Esophagus squamous epithelium (tissue), 4 donors: ENCODE results near the gene ALDH3A1.

Experiments
- CTCF ChIP-seq, 6 experiments: fragments of 450-650 bp in 4 of 6; fragments of 200-600 bp in 2 of 6; sonication (generic) in 2 of 6; IDR thresholded peaks; one replicate each; pipeline ENCODE4 v1.5.1; 2016 to 2019; ENCODE audit warnings: antibody characterized with exemption in 6 of 6, mild to moderate bottlenecking in 4 of 6, moderate library complexity in 4 of 6
- POLR2A ChIP-seq, 4 donors: fragments of 450-650 bp; IDR thresholded peaks; one replicate each; pipeline ENCODE4 v1.6.1; 2017; ENCODE audit warnings: antibody characterized with exemption in 4 of 4, mild to moderate bottlenecking in 4 of 4, moderate library complexity in 3 of 4

DNA sequence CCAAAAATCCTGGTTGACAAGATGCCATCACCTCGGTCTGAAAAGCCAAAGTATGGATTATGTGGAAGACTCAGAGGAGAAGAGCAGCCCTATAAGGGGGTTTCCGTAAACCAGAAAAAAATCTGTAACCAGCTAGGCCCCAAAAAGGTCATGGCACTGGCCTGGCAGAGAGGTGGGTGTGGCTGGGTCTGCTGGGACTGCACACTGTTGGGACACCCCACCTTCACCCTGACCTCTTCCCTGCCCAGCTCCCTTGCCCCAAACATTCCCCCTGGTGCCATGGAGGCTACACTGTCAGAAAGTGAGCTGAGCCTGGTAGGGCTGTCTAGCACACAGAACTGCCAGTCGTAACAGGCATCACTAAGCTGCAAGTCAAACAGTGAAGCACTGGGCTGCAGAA, 38.3 kb downstream of the ALDH3A1 start:
- TF ChIP-seq POLR2A (IDR thresholded peaks at IDR 0.05) = no peak
- TF ChIP-seq CTCF (IDR thresholded peaks at IDR 0.05) = no peak
